IPS-15b (cell line): ENCODE measurements around the gene NUDCD3.

Experiments
- H3K27me3 ChIP-seq: one replicate; pipeline ENCODE4 v1.6.1; 2013; ENCODE audit warnings: low read length; ENCODE audit not compliant: control insufficient read depth, insufficient read depth
- H3K36me3 ChIP-seq: one replicate; pipeline ENCODE4 v1.6.1; 2013; ENCODE audit warnings: low read length; ENCODE audit not compliant: control insufficient read depth, insufficient read depth
- H3K4me1 ChIP-seq: one replicate; pipeline ENCODE4 v1.6.1; 2013; ENCODE audit warnings: mild to moderate bottlenecking, low read length; ENCODE audit not compliant: control insufficient read depth, insufficient read depth
- H3K4me3 ChIP-seq: one replicate; pipeline ENCODE4 v1.5.1; 2013; ENCODE audit warnings: low read depth, low read length
- H3K9ac ChIP-seq: one replicate; pipeline ENCODE4 v1.6.1; 2013; ENCODE audit warnings: low read depth, mild to moderate bottlenecking, low read length
- H3K9me3 ChIP-seq: one replicate; pipeline ENCODE4 v1.6.1; 2013; ENCODE audit warnings: mild to moderate bottlenecking, low read length; ENCODE audit not compliant: control insufficient read depth, insufficient read depth

NUDCD3 gene

GRCh38 chr7:44375236-44375699 lies 115.2 kb downstream of the NUDCD3 start:
- Histone ChIP-seq H3K36me3 (no peaks in the 10 kb centered on the region), H3K9ac (no peak overlapping the region), H3K4me1 (no peaks in the 10 kb centered on the region), H3K4me3 (no peak overlapping the region), H3K27me3 (no peaks in the 10 kb centered on the region), H3K9me3 (no peaks in the 10 kb centered on the region)

DNA sequence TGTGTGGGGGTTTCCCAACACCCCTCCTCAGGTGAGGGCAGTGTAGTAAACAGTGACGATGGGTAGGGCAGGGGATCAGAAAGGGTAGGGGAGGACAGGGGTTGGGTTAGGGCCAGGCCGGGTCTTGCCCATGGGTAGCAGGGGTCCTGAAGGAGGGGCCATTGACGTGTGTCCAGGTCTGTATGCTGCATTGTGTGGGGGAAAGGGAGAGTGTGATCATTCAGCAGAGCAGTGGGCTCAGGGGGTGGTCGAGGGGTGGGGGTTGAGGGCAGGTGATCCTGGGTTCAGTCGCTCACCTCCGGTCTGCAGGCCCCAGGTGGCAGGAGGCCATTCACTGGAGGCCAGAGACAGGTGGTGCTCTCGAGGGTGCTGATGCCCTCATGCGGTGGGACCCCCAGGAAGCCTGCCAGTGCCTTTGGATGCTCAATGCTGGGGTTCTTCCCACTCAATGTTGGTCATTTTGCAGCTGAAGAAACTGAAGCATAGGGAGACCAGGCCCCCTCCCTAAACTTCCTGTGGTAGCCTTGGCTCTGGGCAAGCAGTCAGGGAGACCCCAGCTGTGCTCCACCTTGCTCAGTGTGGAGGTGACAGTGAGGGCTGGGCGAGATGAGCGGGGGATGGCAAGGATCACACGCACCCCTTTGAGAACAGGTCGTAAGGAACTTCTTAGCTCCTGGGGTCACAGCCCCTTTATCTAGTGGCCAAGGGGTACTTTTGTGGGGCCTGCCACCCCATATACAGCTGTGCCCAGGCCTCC lies 116.3 kb downstream of the NUDCD3 start:
- Histone ChIP-seq H3K4me1 (no peaks in the 10 kb centered on the region), H3K27me3 (no peaks in the 10 kb centered on the region), H3K36me3 (no peaks in the 10 kb centered on the region), H3K4me3 (no peak overlapping the region), H3K9ac (no peak overlapping the region), H3K9me3 (no peaks in the 10 kb centered on the region)

DNA sequence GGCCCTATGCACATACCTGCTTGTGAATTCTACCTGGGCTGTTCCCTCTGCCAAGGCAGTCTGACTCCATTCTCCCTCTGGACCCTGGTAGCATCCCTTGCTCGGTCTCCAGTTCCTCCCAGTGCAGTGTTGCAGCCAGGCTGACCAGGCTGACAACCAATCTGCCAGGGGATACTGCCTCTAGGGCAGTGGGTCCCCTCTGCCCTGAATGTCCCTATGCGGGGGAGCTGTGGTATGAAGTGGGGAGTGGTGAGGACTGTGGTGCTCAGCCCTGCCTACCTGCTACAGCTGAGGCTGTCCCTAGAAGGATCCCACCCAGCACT lies 117.1 kb downstream of the NUDCD3 start:
- H3K9me3 ChIP-seq: no peaks in the 10 kb centered on the region
- no peak overlapping the region for H3K4me3 ChIP-seq
- no peaks in the 10 kb centered on the region for H3K36me3 ChIP-seq
- no peaks in the 10 kb centered on the region for H3K27me3 ChIP-seq
- H3K9ac ChIP-seq: no peak overlapping the region
- no peaks in the 10 kb centered on the region for H3K4me1 ChIP-seq

- Histone ChIP-seq H3K36me3 (no peaks in the 10 kb centered on the region), H3K9ac (no peak overlapping the region), H3K4me3 (no peak overlapping the region), H3K4me1 (no peaks in the 10 kb centered on the region), H3K9me3 (no peaks in the 10 kb centered on the region), H3K27me3 (no peaks in the 10 kb centered on the region)
Measured at GRCh38 chr7:44372560-44373417, 117.7 kb downstream of the NUDCD3 start.

DNA sequence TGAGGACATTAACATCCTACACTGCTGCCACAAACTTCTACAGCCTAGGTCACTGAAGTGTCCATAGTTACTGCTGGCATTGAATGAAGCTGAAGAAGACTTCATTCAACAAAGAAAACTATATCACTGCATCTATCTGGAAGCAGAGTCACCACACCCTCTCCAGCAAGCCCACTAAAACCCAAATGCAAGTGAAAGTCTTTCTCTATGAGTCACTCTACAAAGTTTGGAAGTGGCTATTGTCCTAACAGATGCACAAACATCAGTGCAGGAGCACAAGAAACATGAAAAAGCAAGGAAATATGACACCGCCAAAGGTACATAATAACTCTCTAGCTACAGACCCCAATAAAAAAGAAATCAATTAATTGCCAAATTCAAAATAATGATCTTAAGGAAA lies 121.6 kb downstream of the NUDCD3 start:
- Histone ChIP-seq H3K27me3 (no peaks in the 10 kb centered on the region), H3K4me3 (no peak overlapping the region), H3K9me3 (no peaks in the 10 kb centered on the region), H3K36me3 (no peaks in the 10 kb centered on the region), H3K9ac (no peak overlapping the region), H3K4me1 (no peaks in the 10 kb centered on the region)

DNA sequence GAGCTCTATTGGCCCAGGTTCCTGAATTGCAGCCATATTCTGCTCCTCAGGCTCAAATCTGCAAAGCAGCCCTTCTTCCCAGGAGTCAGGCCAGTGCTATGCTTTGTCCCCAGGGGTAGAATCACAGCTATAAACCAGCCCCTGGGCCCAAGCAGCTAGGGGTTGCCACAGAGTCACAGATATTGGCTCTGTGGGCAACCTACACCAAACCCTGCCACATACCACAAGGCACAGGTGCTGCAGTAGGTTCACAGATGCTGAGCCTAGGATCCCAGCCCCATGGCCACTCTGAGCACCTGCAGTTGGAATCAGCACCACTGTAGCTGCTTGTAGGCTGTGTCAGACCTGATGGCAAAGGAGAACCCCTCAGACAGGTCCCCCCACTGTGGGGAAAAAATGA lies 122.0 kb downstream of the NUDCD3 start:
- H3K27me3 ChIP-seq: no peaks in the 10 kb centered on the region
- no peaks in the 10 kb centered on the region for H3K36me3 ChIP-seq
- H3K9me3 ChIP-seq: no peaks in the 10 kb centered on the region
- H3K4me3 ChIP-seq: no peak overlapping the region
- no peaks in the 10 kb centered on the region for H3K4me1 ChIP-seq
- no peak overlapping the region for H3K9ac ChIP-seq

GRCh38 chr7:44367475-44368043 lies 122.9 kb downstream of the NUDCD3 start:
- H3K9me3 ChIP-seq: no peaks in the 10 kb centered on the region
- H3K27me3 ChIP-seq: no peaks in the 10 kb centered on the region
- no peak overlapping the region for H3K9ac ChIP-seq
- H3K4me3 ChIP-seq: no peak overlapping the region
- H3K36me3 ChIP-seq: no peaks in the 10 kb centered on the region
- H3K4me1 ChIP-seq: no peaks in the 10 kb centered on the region

- Histone ChIP-seq H3K36me3 (no peaks in the 10 kb centered on the region), H3K27me3 (no peaks in the 10 kb centered on the region), H3K9me3 (no peaks in the 10 kb centered on the region), H3K4me1 (no peaks in the 10 kb centered on the region), H3K9ac (no peak overlapping the region), H3K4me3 (no peak overlapping the region)
Measured at GRCh38 chr7:44366986-44367385, 123.5 kb downstream of the NUDCD3 start.

DNA sequence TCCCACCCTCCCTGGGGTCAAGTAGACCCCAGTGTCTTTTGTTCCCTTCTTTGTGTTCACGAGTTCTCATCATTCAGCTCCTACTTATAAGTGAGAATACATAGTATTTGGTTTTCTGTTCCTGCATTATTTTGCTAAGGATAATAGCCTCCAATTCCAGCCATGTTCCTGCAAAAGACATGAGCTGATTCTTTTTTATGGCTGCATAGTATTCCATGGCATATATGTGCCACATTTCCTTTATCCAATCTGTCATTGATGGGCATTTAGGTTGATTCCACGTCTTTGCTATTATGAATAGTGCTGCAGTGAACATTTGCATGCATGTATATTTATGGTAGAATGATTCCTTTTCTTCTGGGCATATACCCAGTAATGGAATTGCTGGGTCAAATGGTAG lies 136.8 kb downstream of the NUDCD3 start:
- Histone ChIP-seq H3K27me3 (no peaks in the 10 kb centered on the region), H3K36me3 (no peaks in the 10 kb centered on the region), H3K9me3 (no peaks in the 10 kb centered on the region), H3K4me1 (no peaks in the 10 kb centered on the region), H3K4me3 (no peak overlapping the region), H3K9ac (no peak overlapping the region)

- Histone ChIP-seq H3K9ac (no peak overlapping the region), H3K4me1 (no peaks in the 10 kb centered on the region), H3K27me3 (no peaks in the 10 kb centered on the region), H3K4me3 (no peak overlapping the region), H3K9me3 (no peaks in the 10 kb centered on the region), H3K36me3 (no peaks in the 10 kb centered on the region)
Measured at GRCh38 chr7:44348851-44349781, 141.3 kb downstream of the NUDCD3 start.

DNA sequence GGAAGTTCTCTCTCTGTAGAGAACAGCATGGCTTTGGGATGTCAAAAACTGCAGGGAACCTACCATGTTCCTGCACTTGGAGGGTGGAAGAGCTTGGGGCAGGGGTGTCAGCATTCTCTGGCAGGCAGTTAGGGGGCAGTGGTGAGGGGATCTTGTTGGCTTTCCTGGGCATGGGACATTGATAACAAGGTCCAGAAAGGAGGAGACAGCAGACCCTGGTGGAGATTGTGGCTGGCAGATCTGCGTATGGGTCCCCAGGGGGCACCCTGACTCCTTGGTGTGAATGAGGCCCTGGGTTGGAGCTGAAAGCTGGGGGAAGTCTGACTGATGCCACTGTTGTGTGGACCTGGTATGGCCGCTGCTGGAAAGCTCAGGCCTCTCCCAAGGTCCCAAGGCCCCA lies 142.2 kb downstream of the NUDCD3 start:
- Histone ChIP-seq H3K9me3 (no peaks in the 10 kb centered on the region), H3K36me3 (no peaks in the 10 kb centered on the region), H3K4me1 (no peaks in the 10 kb centered on the region), H3K9ac (no peak overlapping the region), H3K4me3 (no peak overlapping the region), H3K27me3 (no peaks in the 10 kb centered on the region)
